ENCODE results near the gene CNGB1.

The CNGB1 gene

DNA sequence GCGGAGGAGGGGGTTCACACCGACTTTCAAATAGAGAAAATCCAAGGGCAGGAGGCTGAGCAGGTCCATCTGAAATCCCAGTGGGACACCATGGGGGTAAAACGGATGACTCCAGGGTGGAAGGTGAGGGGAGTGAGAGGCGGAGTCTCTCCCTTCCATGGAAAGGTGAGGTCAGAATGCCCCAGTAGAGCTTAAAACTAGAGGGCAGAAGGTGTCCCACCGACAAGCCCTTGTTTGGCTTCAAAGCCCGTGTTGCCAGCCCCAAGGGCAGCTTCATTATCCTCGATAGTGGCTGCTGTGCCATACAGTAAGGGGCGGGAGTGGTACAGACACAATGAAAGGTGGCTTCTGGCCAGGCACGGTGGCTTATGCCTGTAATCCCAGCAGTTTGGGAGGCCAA is 55.7 kb downstream of the CNGB1 start:
- in situ Hi-C loops (cut with HindIII; ENCODE audit: low sequenced_read_pairs): no loop called here
- TF ChIP-seq CTCF (IDR thresholded peaks at IDR 0.05; ENCODE audit: low read depth, low read length): no peak
- no peak for DNase-seq (ENCODE audit: low read depth, low spot score)
- H3K4me3 ChIP-seq (ENCODE audit: low read depth, low read length): no peak overlapping the region

DNA sequence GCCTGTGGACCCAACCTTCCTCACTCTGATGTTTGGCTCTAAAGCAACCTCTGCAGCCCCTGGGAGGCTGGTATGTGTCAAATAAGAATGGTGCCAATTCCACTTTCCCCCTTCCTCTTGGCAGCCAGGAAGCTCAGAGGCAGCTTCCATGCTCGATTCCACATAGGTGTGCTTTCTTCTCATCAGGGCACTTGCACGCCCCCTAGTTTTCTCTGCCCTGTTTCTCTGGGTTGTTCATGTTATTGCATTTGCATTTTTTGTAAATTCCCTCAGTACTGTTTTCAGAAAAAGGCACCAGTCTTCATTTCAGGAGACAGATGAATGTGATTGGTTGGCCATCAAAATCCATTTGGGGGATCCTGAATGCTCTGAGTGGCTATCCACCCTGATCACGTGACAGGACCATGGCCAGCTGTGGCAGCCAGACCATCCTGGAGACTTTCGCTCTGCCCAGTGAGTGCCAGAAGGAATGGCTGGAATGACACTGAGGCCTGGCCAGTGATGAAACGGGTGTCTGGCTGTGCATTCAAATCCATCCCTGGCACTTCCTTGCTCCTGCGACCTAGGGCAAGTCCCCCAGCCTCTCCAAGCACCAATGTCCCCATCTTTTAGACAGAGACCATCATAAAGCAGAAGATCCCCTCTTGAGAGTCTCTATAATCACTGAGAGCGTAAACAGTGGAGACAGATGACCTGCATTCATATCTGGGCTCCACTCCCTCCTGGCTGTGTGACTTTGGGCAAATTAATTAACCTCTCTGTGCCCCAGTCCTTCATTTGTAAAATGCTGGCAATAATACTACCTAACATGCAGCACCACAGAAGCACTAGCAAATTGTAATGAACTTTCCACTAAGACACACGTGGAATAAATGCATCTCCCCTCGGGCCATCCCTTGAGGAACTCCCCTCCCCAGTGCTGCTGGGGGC is 56.4 kb downstream of the CNGB1 start:
- in situ Hi-C loops (cut with HindIII; ENCODE audit: low sequenced_read_pairs): no loop called here
- H3K4me3 ChIP-seq (ENCODE audit: low read depth, low read length): no peak overlapping the region
- no peak for DNase-seq (ENCODE audit: low read depth, low spot score)
- TF ChIP-seq CTCF (IDR thresholded peaks at IDR 0.05; ENCODE audit: low read depth, low read length): no peak

- in situ Hi-C loops (cut with HindIII; ENCODE audit: low sequenced_read_pairs): no loop called here
- H3K4me3 ChIP-seq (ENCODE audit: low read depth, low read length): no peak overlapping the region
- no peak for DNase-seq (ENCODE audit: low read depth, low spot score)
- TF ChIP-seq CTCF (IDR thresholded peaks at IDR 0.05; ENCODE audit: low read depth, low read length): no peak
These were observed 58.2 kb downstream of the CNGB1 start for GRCh38 chr16:57912529-57913260.

- DNase-seq (ENCODE audit: low read depth, low spot score): no peak
- H3K4me3 ChIP-seq (ENCODE audit: low read depth, low read length): no peak overlapping the region
- no peak for TF ChIP-seq CTCF (IDR thresholded peaks at IDR 0.05; ENCODE audit: low read depth, low read length)
- in situ Hi-C loops (cut with HindIII; ENCODE audit: low sequenced_read_pairs): no loop called here
These were observed 59.2 kb downstream of the CNGB1 start for GRCh38 chr16:57911743-57912142.

- DNase-seq (ENCODE audit: low read depth, low spot score): no peak
- no peak overlapping the region for H3K4me3 ChIP-seq (ENCODE audit: low read depth, low read length)
- no peak for TF ChIP-seq CTCF (IDR thresholded peaks at IDR 0.05; ENCODE audit: low read depth, low read length)
- in situ Hi-C loops (cut with HindIII; ENCODE audit: low sequenced_read_pairs): no loop called here
These were observed 60.2 kb downstream of the CNGB1 start for GRCh38 chr16:57910696-57911095.

DNA sequence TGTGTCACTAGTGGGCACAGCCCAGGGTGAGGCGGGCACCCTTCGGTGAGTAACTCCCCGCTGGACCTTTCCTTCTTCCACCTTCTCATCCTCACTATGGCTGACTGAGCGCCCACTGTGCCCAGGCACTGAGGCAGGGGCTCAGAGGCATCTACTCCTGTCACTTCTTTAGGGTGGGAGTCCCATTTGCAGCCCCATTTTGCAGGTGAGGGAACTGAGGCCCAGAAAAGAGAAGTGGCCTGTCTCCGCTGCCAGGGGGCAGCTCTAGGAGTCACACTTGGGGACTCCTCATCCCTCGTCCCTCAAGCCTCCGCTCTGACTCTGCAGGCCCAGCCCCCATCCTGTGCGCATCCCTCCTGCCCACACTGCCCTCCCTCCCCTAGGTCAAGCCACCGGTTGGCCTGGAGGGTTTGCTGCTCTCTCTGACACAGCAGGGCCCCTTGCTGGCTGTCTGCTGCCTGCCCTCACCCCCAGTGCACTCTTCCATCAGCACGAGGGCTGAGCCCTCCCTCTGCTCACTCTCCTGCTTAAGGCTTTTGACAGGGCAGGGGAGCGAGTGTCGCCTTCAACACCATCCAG is 62.4 kb downstream of the CNGB1 start:
- no peak for DNase-seq (ENCODE audit: low read depth, low spot score)
- H3K4me3 ChIP-seq (ENCODE audit: low read depth, low read length): no peak overlapping the region
- TF ChIP-seq CTCF (IDR thresholded peaks at IDR 0.05; ENCODE audit: low read depth, low read length): no peak
- in situ Hi-C loops (cut with HindIII; ENCODE audit: low sequenced_read_pairs): no loop called here
